ENCODE data around the gene TTBK2. TPM values are rescaled to one million over a fixed set of nuclear protein-coding genes. Genes with fewer than 3 reads are reported as not detected.

Gene TTBK2
- total and polyA plus RNA-seq, 10 of the 15 experiments (the other 5 are each of a cell fraction or from before 2014, with no cell fraction given), result 0.66 to 9.1 (median 3.7) TPM

- ATAC-seq, result no peak
- TF ChIP-seq CHD4 (IDR thresholded peaks at IDR 0.05) (no peak), MEF2B (IDR thresholded peaks at IDR 0.05; ENCODE audit: partially characterized antibody, poor library complexity, severe bottlenecking) (no peak), LARP7 (IDR thresholded peaks at IDR 0.05) (no peak)
- intact Hi-C loops (cut with micrococcal nuclease; ENCODE audit: unreplicated experiment) (no loop called here), in situ Hi-C loops (cut with MboI) (no loop called here)
- H3K4me2 ChIP-seq (ENCODE audit: control insufficient read depth, insufficient read depth), result no peak overlapping the region
- H4K20me1 ChIP-seq (ENCODE audit: control insufficient read depth, insufficient read depth), result no peaks in the 10 kb centered on the region
- no peak overlapping the region for H3K9ac ChIP-seq (ENCODE audit: control insufficient read depth, insufficient read depth, low read length)
- BruUV-seq (replicated peaks), result no TSS peak
- ChIA-PET RAD21 (ENCODE audit: unreplicated experiment) (no interaction called here), POLR2A (no interaction called here), SMC1A (ENCODE audit: uncharacterized antibody, unreplicated experiment) (no interaction called here), CTCF (no interaction called here)
- no peak for FAIRE-seq
- no peak overlapping the region for H3K27ac ChIP-seq (ENCODE audit: control insufficient read depth, insufficient read depth)
- WGBS (ENCODE audit: insufficient coverage, insufficient replicate concordance, low lambda C conversion rate, missing lambda C conversion rate), result 98% methylated on average over 2 of the region's 2 CpGs
- no peaks in the 10 kb centered on the region for H3K79me2 ChIP-seq (ENCODE audit: control insufficient read depth, insufficient read depth, low read length)
- H3K4me3 ChIP-seq, result no peak overlapping the region
- no peaks in the 10 kb centered on the region for H3K4me1 ChIP-seq (ENCODE audit: control insufficient read depth, insufficient read depth, low read length)
- no peak overlapping the region for H2AFZ ChIP-seq (ENCODE audit: control insufficient read depth, low read depth, low read length)
- no peaks in the 10 kb centered on the region for H3K27me3 ChIP-seq (replicated peaks in 1 of 2; ENCODE audit: control insufficient read depth in 2 of 2, insufficient read depth in 2 of 2, low read length in 1 of 2)
- H3K9me3 ChIP-seq (replicated peaks; ENCODE audit: control insufficient read depth, insufficient read depth, low read length), result no peaks in the 10 kb centered on the region
- DNase-seq (ENCODE audit: low read depth, low spot score), result no peak
- H3K36me3 ChIP-seq (ENCODE audit: control insufficient read depth in 2 of 2, insufficient read depth in 2 of 2, low read length in 1 of 2), result 0 out of 4 replicates have a peak, but pooled peaks cover 0 to 6% of the 10 kb centered on the region in 2 experiments
Observed at GRCh38 chr15:42772901-42773300, 147.7 kb downstream of the TTBK2 start.

- H3K9ac ChIP-seq (ENCODE audit: control insufficient read depth, insufficient read depth, low read length), result no peak overlapping the region
- RAD21 ChIA-PET (ENCODE audit: unreplicated experiment), result no interaction called here
- SMC1A ChIA-PET (ENCODE audit: uncharacterized antibody, unreplicated experiment), result no interaction called here
- in situ Hi-C loops (cut with MboI), result no loop called here
- intact Hi-C loops (cut with micrococcal nuclease; ENCODE audit: unreplicated experiment), result no loop called here
- no peaks in the 10 kb centered on the region for H3K4me1 ChIP-seq (ENCODE audit: control insufficient read depth, insufficient read depth, low read length)
- no peak overlapping the region for H3K4me3 ChIP-seq
- FAIRE-seq (no peak), ATAC-seq (no peak), DNase-seq (ENCODE audit: low read depth, low spot score) (no peak)
- no TSS peak for BruUV-seq (replicated peaks)
- CTCF ChIA-PET, result no interaction called here
- H2AFZ ChIP-seq (ENCODE audit: control insufficient read depth, low read depth, low read length), result no peak overlapping the region
- POLR2A ChIA-PET, result no interaction called here
- H3K79me2 ChIP-seq (ENCODE audit: control insufficient read depth, insufficient read depth, low read length), result no peaks in the 10 kb centered on the region
- H3K36me3 ChIP-seq (ENCODE audit: control insufficient read depth in 2 of 2, insufficient read depth in 2 of 2, low read length in 1 of 2), result 0 out of 4 replicates have a peak, but pooled peaks cover 0 to 6% of the 10 kb centered on the region in 2 experiments
- no peaks in the 10 kb centered on the region for H4K20me1 ChIP-seq (ENCODE audit: control insufficient read depth, insufficient read depth)
- no peaks in the 10 kb centered on the region for H3K9me3 ChIP-seq (replicated peaks; ENCODE audit: control insufficient read depth, insufficient read depth, low read length)
- H3K4me2 ChIP-seq (ENCODE audit: control insufficient read depth, insufficient read depth), result no peak overlapping the region
- 96% methylated on average over 2 of the region's 2 CpGs for WGBS (ENCODE audit: insufficient coverage, insufficient replicate concordance, low lambda C conversion rate, missing lambda C conversion rate)
- no peak overlapping the region for H3K27ac ChIP-seq (ENCODE audit: control insufficient read depth, insufficient read depth)
- H3K27me3 ChIP-seq (replicated peaks in 1 of 2; ENCODE audit: control insufficient read depth in 2 of 2, insufficient read depth in 2 of 2, low read length in 1 of 2), result no peaks in the 10 kb centered on the region
- TF ChIP-seq LARP7 (IDR thresholded peaks at IDR 0.05), result no peak
- TF ChIP-seq RUNX3 (IDR thresholded peaks at IDR 0.05; ENCODE audit: low read length), result no peak
- TF ChIP-seq POLR2A (IDR thresholded peaks at IDR 0.05; ENCODE audit: low read depth, low read length), result no peak
- no peak for TF ChIP-seq E4F1 (IDR thresholded peaks at IDR 0.05; ENCODE audit: borderline replicate concordance, partially characterized antibody)
- TF ChIP-seq SREBF2 (IDR thresholded peaks at IDR 0.05; ENCODE audit: low read length), result no peak
- no peak for TF ChIP-seq BMI1 (IDR thresholded peaks at IDR 0.05; ENCODE audit: borderline replicate concordance)
- no peak for TF ChIP-seq SMARCA5 (IDR thresholded peaks at IDR 0.05)
- TF ChIP-seq ELK1 (IDR thresholded peaks at IDR 0.05; ENCODE audit: low read depth, low read length), result no peak
- TF ChIP-seq DPF2 (IDR thresholded peaks at IDR 0.05), result no peak
- TF ChIP-seq CEBPZ (IDR thresholded peaks at IDR 0.05; ENCODE audit: low read depth, low read length), result no peak
Observed at GRCh38 chr15:42772144-42772543, 148.4 kb downstream of the TTBK2 start.
